Measurements from ENCODE around the gene ATP2A1.

The ATP2A1 gene

DNA sequence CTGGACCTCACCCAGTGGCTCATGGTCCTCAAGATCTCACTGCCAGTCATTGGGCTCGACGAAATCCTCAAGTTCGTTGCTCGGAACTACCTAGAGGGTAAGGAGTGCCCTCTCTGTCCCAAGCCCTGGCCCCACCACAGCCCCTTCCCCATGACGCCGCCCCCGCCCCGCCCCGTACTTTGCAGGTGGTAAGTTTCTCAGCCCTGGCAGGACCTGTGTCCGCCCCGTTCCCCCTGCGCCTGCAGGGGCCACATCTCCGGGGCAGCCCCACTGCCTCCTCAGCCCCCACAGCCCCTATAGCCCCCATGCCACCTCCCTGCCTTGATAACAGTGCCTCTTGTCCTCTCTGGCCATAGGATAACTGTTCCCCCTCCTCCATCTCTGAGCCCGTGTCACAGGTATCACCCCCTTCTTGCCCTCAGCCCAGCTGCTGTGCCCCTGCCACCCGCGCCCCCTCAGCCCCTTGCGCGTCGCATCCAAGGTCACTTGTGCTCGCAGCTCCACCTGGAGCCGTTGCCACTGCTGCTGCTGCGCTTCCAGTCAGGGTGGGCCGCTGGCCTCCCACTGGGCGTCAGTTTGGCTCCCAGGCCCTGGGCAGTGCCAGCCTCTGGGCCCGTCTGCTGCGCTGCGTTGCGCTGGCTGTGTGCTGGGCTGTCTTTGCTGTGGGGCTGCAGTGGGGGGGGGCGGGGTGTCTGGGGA, 25.2 kb downstream of the ATP2A1 start:
- H3K4me3 ChIP-seq (ENCODE audit: low read depth, low read length) = no peak overlapping the region
- TF ChIP-seq, protein P1, sequence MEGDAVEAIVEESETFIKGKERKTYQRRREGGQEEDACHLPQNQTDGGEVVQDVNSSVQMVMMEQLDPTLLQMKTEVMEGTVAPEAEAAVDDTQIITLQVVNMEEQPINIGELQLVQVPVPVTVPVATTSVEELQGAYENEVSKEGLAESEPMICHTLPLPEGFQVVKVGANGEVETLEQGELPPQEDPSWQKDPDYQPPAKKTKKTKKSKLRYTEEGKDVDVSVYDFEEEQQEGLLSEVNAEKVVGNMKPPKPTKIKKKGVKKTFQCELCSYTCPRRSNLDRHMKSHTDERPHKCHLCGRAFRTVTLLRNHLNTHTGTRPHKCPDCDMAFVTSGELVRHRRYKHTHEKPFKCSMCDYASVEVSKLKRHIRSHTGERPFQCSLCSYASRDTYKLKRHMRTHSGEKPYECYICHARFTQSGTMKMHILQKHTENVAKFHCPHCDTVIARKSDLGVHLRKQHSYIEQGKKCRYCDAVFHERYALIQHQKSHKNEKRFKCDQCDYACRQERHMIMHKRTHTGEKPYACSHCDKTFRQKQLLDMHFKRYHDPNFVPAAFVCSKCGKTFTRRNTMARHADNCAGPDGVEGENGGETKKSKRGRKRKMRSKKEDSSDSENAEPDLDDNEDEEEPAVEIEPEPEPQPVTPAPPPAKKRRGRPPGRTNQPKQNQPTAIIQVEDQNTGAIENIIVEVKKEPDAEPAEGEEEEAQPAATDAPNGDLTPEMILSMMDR (IDR thresholded peaks at IDR 0.05; ENCODE audit: low read depth, low read length) = no peak

DNA sequence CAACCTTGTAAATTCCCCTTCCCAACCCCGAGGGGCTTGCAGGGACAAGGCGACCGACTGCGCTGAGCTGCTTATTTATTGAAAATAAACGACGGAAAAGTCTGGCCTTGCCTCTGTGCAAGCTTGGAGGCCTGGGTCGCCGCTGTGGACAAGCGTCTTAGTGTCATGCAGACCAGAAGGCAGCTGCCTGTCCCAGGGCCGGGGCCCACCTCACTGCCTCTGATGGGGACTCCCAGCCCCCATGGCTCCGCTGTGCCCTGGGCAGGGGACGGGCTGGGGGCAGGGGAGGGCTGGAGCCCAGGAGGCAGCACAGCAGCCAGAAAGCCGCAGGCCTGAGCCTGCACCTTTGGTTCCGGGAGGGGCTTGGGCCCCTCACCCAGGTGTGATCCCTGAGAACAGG, 26.1 kb downstream of the ATP2A1 start:
- TF ChIP-seq, protein P1 (IDR thresholded peaks at IDR 0.05; ENCODE audit: low read depth, low read length) = no peak
- no peak overlapping the region for H3K4me3 ChIP-seq (ENCODE audit: low read depth, low read length)

DNA sequence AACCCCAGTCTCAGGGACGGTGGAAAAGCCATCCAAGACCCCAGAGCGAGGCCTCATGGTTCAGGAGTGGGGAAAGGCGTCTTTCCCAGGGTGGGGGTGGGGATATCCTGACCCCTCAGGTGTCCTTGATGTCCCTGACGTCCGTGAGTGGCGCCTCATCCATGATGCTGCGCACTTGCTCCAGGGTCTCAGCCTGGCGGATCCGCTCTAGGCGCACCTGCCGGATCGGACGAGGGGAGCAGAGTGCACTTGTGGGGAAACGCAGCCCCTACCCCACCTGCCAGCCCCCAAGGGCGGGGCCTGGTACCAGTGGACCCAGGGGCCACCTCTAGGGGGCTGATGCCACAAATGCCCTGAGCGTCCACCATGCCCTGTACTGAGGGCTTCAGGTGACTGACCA, 26.5 kb downstream of the ATP2A1 start:
- no peak overlapping the region for H3K4me3 ChIP-seq (ENCODE audit: low read depth, low read length)

DNA sequence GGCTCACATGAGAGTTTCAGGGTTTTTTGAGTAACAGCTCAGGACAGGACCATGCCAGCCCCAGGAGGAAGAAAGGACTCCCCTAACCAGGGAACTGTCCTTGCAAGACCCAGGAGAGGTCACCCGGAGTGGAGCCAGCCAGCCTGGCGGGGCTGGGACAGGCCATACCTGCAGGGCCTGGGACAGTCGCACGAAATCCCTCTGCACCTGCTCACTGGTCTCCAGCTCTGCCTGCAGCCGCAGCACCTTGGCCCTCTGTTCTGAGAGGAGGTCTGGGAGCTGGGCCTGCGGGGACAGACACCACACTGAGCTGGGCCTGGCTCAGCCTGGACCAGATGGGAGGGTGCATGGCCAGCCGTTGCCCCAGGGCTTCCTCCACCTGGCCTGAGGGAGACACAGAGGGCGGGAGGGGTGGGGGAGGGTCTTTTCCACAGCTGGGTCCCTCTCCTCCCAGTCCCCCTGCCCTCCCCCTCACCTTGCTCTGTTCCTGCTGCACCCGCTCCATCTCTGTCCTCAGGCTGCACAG, 27.0 kb downstream of the ATP2A1 start:
- TF ChIP-seq, protein P1 (IDR thresholded peaks at IDR 0.05; ENCODE audit: low read depth, low read length) = no peak
- H3K4me3 ChIP-seq (ENCODE audit: low read depth, low read length) = no peak overlapping the region

More for the DNA sequence above, 26.5 kb downstream of the ATP2A1 start:
- TF ChIP-seq, protein P1 (IDR thresholded peaks at IDR 0.05; ENCODE audit: low read depth, low read length) = no peak

DNA sequence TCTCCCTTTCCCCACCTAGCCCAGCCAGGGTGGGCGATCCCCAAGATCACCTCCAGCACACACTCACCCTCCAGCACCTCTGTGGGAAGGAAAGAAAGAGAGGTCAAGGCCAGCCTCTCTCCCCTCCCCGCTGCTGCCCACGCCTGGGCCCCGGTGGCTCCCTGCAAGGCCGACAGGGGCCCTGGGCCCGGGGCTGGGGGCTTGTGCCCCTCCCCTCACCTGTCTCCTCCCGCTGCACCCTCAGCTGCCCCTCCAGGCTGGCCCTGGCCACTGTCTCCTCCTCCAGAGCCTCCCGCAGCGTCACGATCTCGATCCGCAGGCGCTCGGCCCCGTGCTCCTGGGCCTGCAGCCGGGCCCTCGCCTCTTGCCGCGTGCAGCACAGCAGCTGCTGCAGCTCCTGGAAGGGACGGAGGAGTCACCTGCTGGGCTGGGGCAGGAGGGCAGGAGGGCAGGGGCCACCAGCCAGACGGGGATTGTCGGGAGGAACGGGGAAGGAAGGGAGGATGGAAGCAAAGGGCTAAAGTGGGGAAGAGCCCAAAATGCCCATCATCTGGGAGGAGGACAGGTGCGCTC, 27.6 kb downstream of the ATP2A1 start:
- TF ChIP-seq, protein P1 (IDR thresholded peaks at IDR 0.05; ENCODE audit: low read depth, low read length) = no peak
- H3K4me3 ChIP-seq (ENCODE audit: low read depth, low read length) = no peak overlapping the region

DNA sequence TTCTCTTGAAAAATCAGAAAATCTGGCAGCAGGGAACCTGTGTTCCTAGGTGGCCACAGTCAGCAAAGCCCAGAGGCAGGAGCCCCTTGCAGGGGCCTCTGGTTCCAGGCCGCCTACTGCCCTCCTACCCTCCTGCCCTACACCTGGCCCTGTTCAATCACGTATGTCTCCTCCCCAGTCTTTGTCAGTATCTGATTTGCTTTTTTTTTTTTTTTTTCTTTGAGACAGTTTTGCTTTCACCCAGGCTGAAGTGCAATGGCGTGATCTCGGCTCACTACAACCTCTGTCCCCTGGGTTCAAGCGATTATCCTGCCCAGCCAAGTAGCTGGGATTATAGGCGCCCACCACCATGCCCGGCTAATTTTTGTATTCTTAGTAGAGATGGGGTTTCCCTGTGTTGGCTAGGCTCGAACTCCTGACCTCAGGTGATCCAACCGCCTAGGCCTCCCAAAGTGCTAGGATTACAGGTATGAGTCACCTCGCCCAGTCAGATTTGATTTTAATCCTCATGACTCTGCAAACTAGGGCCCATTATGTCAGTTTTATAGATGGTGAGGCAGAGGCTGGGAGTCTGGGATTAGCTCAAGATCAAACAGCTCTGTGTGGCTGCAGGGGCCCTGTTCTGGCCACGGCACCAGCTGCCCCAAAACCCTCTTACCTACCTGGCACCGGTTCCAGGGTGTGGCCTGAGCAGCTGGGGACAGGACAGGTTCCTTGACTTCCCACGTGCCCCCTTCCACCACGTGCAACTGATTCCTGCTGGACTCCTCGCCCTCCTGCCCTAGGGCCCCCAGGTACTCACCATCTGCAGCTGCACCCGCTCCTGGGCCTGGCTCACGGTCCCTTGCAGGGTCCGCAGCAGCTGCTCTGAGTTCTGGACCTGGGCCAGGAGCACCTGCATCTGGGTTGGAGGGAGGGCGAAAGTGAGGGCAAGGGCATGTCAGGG, 32.1 kb downstream of the ATP2A1 start:
- TF ChIP-seq, protein P1 (IDR thresholded peaks at IDR 0.05; ENCODE audit: low read depth, low read length) = no peak
- H3K4me3 ChIP-seq (ENCODE audit: low read depth, low read length) = no peak overlapping the region
